GM18526 (cell line): ENCODE results near the gene SELENOV.

Source experiments
- POLR2A ChIP-seq: IDR thresholded peaks from 3 replicates; pipeline ENCODE4 v1.6.1; 2011; ENCODE audit not compliant: insufficient read length; ENCODE audit errors: extremely low read depth

Gene SELENOV

GRCh38 chr19:39563408-39563807 is 48.5 kb downstream of the SELENOV start:
- no peak for TF ChIP-seq POLR2A

- TF ChIP-seq POLR2A = no peak
Measured at GRCh38 chr19:39566064-39566463, 51.1 kb downstream of the SELENOV start.

GRCh38 chr19:39568604-39569003 is 53.7 kb downstream of the SELENOV start:
- no peak for TF ChIP-seq POLR2A
